ENCODE measurements around the gene TTLL13.

DNA sequence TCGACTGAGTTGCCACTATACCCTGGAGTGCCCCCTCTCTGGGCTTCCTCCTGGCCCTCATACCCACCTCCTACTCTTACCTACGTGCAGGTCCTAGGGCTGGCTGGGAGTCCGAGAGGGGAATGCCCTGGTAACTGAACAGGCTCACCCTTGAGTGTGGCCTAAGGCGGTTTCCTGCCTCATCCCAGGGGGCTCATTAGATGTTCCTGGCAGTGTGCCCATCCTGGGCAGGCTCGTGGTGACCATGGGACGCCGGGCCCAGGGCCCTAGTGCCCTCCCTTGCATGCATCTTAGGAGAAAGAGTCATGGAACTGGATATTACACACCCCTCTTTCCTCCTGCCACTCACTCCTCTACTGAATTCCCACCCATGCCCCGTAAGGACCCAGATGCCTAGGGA, 45.4 kb upstream of the TTLL13 start:
- TF ChIP-seq, protein P1, sequence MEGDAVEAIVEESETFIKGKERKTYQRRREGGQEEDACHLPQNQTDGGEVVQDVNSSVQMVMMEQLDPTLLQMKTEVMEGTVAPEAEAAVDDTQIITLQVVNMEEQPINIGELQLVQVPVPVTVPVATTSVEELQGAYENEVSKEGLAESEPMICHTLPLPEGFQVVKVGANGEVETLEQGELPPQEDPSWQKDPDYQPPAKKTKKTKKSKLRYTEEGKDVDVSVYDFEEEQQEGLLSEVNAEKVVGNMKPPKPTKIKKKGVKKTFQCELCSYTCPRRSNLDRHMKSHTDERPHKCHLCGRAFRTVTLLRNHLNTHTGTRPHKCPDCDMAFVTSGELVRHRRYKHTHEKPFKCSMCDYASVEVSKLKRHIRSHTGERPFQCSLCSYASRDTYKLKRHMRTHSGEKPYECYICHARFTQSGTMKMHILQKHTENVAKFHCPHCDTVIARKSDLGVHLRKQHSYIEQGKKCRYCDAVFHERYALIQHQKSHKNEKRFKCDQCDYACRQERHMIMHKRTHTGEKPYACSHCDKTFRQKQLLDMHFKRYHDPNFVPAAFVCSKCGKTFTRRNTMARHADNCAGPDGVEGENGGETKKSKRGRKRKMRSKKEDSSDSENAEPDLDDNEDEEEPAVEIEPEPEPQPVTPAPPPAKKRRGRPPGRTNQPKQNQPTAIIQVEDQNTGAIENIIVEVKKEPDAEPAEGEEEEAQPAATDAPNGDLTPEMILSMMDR (IDR thresholded peaks at IDR 0.05), result no peak
- no peak for TF ChIP-seq EP300 (IDR thresholded peaks at IDR 0.05)
- no peak for TF ChIP-seq POLR2A (IDR thresholded peaks at IDR 0.05)
